MCF 10A (cell line): Measurements from ENCODE around the gene DBR1. TPM values are rescaled to one million over a fixed set of nuclear protein-coding genes. Genes with fewer than 3 reads are reported as not detected.

ENCODE experiments used
- BruUV-seq: library from RNA; stranded (reverse); fragments of 400-500 nt; replicated peaks from 2 replicates; lab custom pipeline; 2021; lab: Mats Ljungman, UMichigan
- CTCF ChIA-PET: fragments of 300-600 bp; sonication (Branson Sonifier 250); formaldehyde crosslinking; extraction: SDS; loops from one replicate; lab custom pipeline; 2021; ENCODE audit warnings: antibody characterized with exemption, inconsistent platforms; lab: Yijun Ruan, JAX
- POLR2A ChIA-PET: fragments of 300-600, 350-650 bp; sonication (Branson Sonifier 250); formaldehyde crosslinking; extraction: SDS; loops from one replicate; lab custom pipeline; 2020; ENCODE audit warnings: antibody characterized with exemption, inconsistent platforms; lab: Yijun Ruan, JAX
- DNase-seq: peaks from one replicate; pipeline ENCODE4 v3.0.0-alpha.2; 2018; ENCODE audit not compliant: unreplicated experiment
- H3K27ac Mint-ChIP-seq: one replicate; pipeline ENCODE4 v1.8.0; 2022; ENCODE audit warnings: mild to moderate bottlenecking, low read depth, mixed read lengths; ENCODE audit not compliant: unreplicated experiment
- H3K27me3 Mint-ChIP-seq: one replicate; pipeline ENCODE4 v1.8.0; 2022; ENCODE audit warnings: mixed read lengths; ENCODE audit not compliant: insufficient read depth, unreplicated experiment
- H3K36me3 Mint-ChIP-seq: one replicate; pipeline ENCODE4 v1.8.0; 2022; ENCODE audit warnings: mild to moderate bottlenecking, moderate library complexity, mixed read lengths; ENCODE audit not compliant: insufficient read depth, unreplicated experiment
- H3K4me1 Mint-ChIP-seq: one replicate; pipeline ENCODE4 v1.8.0; 2022; ENCODE audit warnings: mixed read lengths; ENCODE audit not compliant: insufficient read depth, unreplicated experiment
- H3K4me3 Mint-ChIP-seq: one replicate; pipeline ENCODE4 v1.8.0; 2022; ENCODE audit warnings: mild to moderate bottlenecking, moderate library complexity, mixed read lengths; ENCODE audit not compliant: unreplicated experiment
- H3K9me3 Mint-ChIP-seq: one replicate; pipeline ENCODE4 v1.8.0; 2022; ENCODE audit warnings: mixed read lengths; ENCODE audit not compliant: unreplicated experiment
- CTCF ChIP-seq: fragments of 200-600 bp; IDR thresholded peaks from one replicate; pipeline ENCODE4 v1.8.0; 2022; ENCODE audit warnings: antibody characterized with exemption, mild to moderate bottlenecking; ENCODE audit not compliant: unreplicated experiment
- intact Hi-C: fragments of 100-400 bp; cut with micrococcal nuclease; formaldehyde crosslinking; loops from 2 replicates; pipeline ENCODE4 v1.14.1; 2022
- total RNA-seq: library from RNA; stranded (reverse); gene quantifications from 2 replicates; pipeline ENCODE4 v1.2.3, GENCODE V29; 2022

The DBR1 gene
- total RNA-seq, 1 experiment from 2014 or later, result 12.4 TPM

GRCh38 chr3:138202945-138203701 lies 28.4 kb upstream of the DBR1 start:
- intact Hi-C loops, result no loop called here
- DNase-seq, result no peak
- peaks cover 6% of the 10 kb centered on the region for H3K4me1 Mint-ChIP-seq
- H3K27me3 Mint-ChIP-seq, result no peaks in the 10 kb centered on the region
- no peak overlapping the region for H3K4me3 Mint-ChIP-seq
- no peak for TF ChIP-seq CTCF
- BruUV-seq, result no TSS peak
- H3K9me3 Mint-ChIP-seq, result no peaks in the 10 kb centered on the region
- peaks cover 5% of the 10 kb centered on the region for H3K36me3 Mint-ChIP-seq
- POLR2A ChIA-PET, result interaction anchor here (0.7 to 2.2 kb wide), 5 partner anchors 11 to 39 kb away, joined by 3 to 7 read pairs (median 3); partner anchors contain the start of gene ARMC8
- CTCF ChIA-PET, result interaction anchor here (0.6 to 1.2 kb wide), 4 partner anchors 9 to 68 kb away, joined by 3 to 5 read pairs (median 4); no protein-coding TSS in a partner anchor
- no peak overlapping the region for H3K27ac Mint-ChIP-seq

- ChIA-PET CTCF (no interaction called here), POLR2A (interaction anchor here (1.4 kb wide), 1 partner anchor 13 kb away, joined by 7 read pairs; the partner anchor contains the start of gene ARMC8)
- Mint-ChIP-seq H3K36me3 (peaks cover 14% of the 10 kb centered on the region), H3K27ac (no peak overlapping the region), H3K9me3 (no peaks in the 10 kb centered on the region), H3K4me1 (peaks cover 14% of the 10 kb centered on the region), H3K4me3 (no peak overlapping the region), H3K27me3 (no peaks in the 10 kb centered on the region)
- DNase-seq, result no peak
- no peak for TF ChIP-seq CTCF
- no TSS peak for BruUV-seq
- intact Hi-C loops, result no loop called here
Measured at GRCh38 chr3:138200424-138200823, 25.7 kb upstream of the DBR1 start.

DNA sequence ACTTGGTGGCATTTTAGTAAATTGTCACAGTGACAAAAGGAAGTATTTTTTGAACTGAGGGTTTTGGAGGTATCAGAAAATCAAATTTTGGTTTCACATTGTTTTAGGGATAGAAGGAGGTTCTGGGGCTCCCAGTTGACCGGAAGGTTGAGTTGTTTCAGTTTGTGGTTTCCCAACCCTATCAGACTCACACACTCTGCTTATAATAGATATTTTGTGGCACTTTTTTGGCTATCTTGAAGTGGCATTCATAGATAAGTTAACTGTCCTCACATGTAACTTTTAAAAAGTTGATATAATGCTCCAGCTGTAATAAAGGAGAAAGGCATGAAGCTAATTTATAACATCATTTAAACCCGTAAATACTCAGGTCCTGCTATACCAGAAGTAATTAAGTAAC lies 25.1 kb upstream of the DBR1 start:
- no peaks in the 10 kb centered on the region for H3K9me3 Mint-ChIP-seq
- TF ChIP-seq CTCF, result no peak
- intact Hi-C loops, result no loop called here
- ChIA-PET POLR2A (interaction anchor here (1.4 kb wide), 1 partner anchor 12 kb away, joined by 7 read pairs; the partner anchor contains the start of gene ARMC8), CTCF (interaction anchor here (0.5 kb wide), 1 partner anchor 143 kb away, joined by 3 read pairs; no protein-coding TSS in a partner anchor)
- no peaks in the 10 kb centered on the region for H3K27me3 Mint-ChIP-seq
- no TSS peak for BruUV-seq
- no peak overlapping the region for H3K4me3 Mint-ChIP-seq
- no peak for DNase-seq
- no peak overlapping the region for H3K27ac Mint-ChIP-seq
- peaks cover 17% of the 10 kb centered on the region for H3K4me1 Mint-ChIP-seq
- peaks cover 14% of the 10 kb centered on the region for H3K36me3 Mint-ChIP-seq

DNA sequence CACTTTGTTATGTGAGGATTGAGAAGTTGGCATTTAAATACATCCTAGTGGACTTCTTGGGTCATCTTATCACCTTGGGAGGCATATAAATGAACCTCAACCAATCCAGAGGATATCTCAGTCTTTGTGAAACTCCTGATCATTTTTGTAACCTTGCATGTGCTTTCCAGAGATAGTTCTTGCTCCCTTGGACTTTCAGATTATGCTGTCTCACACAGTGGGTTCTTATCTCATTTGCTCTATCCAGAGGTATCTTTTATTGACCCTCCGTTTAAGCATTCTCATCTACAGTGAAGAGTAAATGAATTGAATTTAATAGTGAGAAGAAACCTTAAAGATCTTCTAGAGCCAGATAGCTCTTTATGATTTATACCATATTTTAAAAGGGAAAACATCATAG lies 22.8 kb upstream of the DBR1 start:
- ChIA-PET CTCF (interaction anchor here (0.8 kb wide), 1 partner anchor 16 kb away, joined by 3 read pairs; no protein-coding TSS in a partner anchor), POLR2A (interaction anchor here (2.1 kb wide), 1 partner anchor 11 kb away, joined by 9 read pairs; the partner anchor contains the start of gene ARMC8)

More for the DNA sequence above, 22.8 kb upstream of the DBR1 start:
- H3K9me3 Mint-ChIP-seq, result no peaks in the 10 kb centered on the region
- no peak overlapping the region for H3K27ac Mint-ChIP-seq
- no peaks in the 10 kb centered on the region for H3K27me3 Mint-ChIP-seq
- BruUV-seq, result no TSS peak
- peaks cover 20% of the 10 kb centered on the region for H3K36me3 Mint-ChIP-seq
- no peak for DNase-seq
- H3K4me3 Mint-ChIP-seq, result no peak overlapping the region
- H3K4me1 Mint-ChIP-seq, result peaks cover 11% of the 10 kb centered on the region
- intact Hi-C loops, result no loop called here
- TF ChIP-seq CTCF, result no peak
